Stimulated activated CD4-positive, alpha-beta T cell treated with anti-CD3 and anti-CD28 coated beads, Interleukin-4, amount 100 ng/mL, for 48 hours (primary cell): ENCODE data around the gene PDE3B.

Experiments
- DNase-seq, 2 donors: peaks; one replicate each; pipeline ENCODE4 v3.0.0-alpha.2; 2020; ENCODE audit warnings: low read depth in 2 of 2

The PDE3B gene

GRCh38 chr11:14884667-14885273, 241.2 kb downstream of the PDE3B start:
- DNase-seq: no peak

GRCh38 chr11:14886513-14886912, 242.9 kb downstream of the PDE3B start:
- no peak for DNase-seq

- DNase-seq: peak; percentile 72 to 81
Observed at GRCh38 chr11:14891143-14892035, 247.8 kb downstream of the PDE3B start.

- DNase-seq: peak; percentile 79 to 84
Observed at GRCh38 chr11:14892036-14892556, 248.5 kb downstream of the PDE3B start, which contains the start of gene CYP2R1. TSS of gene CYP2R1 (minus strand) at chr11:14892231. CDS start at chr11:14892205, 26 bp downstream.

DNA sequence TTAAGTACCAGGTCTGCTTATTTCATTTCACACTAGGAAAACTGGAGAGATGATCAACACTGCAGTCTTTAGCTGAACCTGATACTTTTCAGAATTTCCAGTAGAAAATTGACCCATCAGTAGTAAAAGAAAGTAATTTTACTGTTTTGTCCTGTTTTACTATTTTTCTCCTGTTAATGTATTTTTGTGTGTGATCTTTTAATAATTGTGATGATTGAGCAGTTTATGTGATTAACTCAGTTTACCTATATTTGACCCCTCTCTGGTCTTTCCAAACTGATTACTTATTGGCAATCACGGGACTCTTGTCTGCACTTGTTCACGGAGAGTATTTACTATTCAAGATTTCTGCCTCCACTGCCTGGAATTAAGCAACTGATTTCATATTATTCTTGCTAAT, 249.0 kb downstream of the PDE3B start:
- no peak for DNase-seq

- no peak for DNase-seq
Observed at GRCh38 chr11:14894657-14895598, 251.3 kb downstream of the PDE3B start.

GRCh38 chr11:14898355-14898754, 254.8 kb downstream of the PDE3B start:
- DNase-seq: no peak

DNA sequence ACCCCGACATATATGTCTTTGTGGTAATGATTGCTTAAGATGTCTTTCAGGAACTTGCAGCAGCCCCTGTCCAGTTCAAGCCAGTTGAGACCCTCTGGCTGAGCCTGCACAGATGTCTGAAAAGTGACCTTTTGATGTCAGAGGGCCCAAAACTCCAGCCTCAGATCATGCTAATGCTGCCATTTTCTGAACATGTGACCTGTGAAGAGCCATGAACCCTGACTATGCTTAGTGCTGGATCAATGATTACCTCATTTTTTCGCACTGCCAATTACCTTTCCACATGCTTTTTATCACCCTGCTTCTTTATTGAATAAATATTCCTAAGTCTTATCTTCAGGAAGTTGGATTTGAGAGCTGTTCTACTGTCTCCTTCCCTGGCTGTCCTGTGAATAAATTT, 255.3 kb downstream of the PDE3B start:
- DNase-seq: no peak

GRCh38 chr11:14902650-14903350, 259.2 kb downstream of the PDE3B start:
- DNase-seq: no peak

GRCh38 chr11:14904745-14905103, 261.1 kb downstream of the PDE3B start:
- DNase-seq: peak; percentile 77 to 91

GRCh38 chr11:14905104-14906033, 261.8 kb downstream of the PDE3B start:
- DNase-seq: peak; percentile 58 to 70

GRCh38 chr11:14906578-14906977, 263.0 kb downstream of the PDE3B start:
- DNase-seq: no peak

DNA sequence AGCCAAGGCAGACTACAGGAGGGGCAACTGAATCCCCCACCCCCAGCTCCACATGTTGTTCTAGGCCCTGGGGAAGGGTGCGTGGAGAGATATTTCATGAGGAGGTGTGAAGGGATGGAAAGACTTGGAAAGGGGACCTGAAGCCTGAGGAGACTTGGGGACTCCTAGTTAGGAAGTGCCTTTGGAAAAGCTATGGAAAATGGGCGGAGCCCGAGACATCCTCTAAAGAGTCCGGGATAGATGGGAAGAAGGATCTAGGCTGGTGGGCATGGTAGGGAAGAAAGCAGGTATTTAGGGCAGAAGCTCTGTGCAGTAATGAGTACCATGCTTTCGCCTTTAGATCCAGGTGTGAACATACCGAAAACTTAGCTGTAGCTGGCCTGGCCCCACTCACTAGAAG, 263.4 kb downstream of the PDE3B start:
- DNase-seq: no peak

- DNase-seq: peak; percentile 83 to 91
Observed at GRCh38 chr11:14907411-14908213, 264.0 kb downstream of the PDE3B start.

- no peak for DNase-seq
Observed at GRCh38 chr11:14908214-14908880, 264.7 kb downstream of the PDE3B start.

DNA sequence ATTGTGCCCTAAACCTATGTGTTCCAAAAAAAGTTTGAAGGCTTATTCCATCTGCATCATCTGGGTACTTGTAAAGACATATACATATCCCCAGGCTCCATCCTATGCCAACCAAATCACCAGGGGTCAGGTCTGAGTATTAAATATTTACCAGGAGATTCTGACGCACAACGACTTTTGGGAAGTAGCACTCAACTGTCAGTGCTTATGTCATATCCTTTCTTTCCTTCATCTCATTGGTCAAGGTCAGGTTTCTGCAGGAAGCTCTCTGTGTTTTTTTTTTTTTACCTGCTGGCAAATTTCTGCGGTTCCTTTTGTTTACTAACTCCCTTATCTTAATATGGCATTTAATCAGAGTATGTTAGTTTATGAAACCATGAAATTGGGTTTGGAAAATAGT, 270.9 kb downstream of the PDE3B start:
- no peak for DNase-seq

DNA sequence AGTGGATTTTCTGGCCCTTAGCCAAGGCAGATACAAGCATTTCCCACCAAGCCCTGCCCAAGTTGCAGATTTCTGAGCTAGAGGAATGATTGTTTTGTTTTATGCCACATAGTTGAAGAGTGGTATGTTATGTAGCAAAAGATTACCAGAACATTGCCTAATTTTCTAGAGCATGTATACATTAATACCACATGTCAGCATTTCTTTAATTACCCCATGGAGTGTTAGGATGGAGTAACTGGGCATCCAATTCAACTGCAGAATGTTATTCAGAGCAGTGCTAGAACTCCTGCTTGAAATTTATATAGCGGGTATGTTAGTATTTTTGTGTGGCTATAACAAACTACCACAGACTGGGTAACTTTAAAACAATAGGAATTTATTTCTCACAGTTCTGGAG, 272.8 kb downstream of the PDE3B start:
- DNase-seq: no peak
